ENCODE data around the gene KRT71.

- TF ChIP-seq CTCF (conservative IDR thresholded peaks at IDR 0.05; ENCODE audit: low read length) (no peak), EZH2phosphoT487 (IDR thresholded peaks at IDR 0.05; ENCODE audit: borderline replicate concordance) (no peak)
These were observed 2.6 kb upstream of the KRT71 start for GRCh38 chr12:52555577-52555976.

Data from Loucy (cell line).